ENCODE results near the gene GREB1.

The GREB1 gene

GRCh38 chr2:11537951-11538350, 4.1 kb downstream of the GREB1 start:
- DNase-seq (ENCODE audit: low read depth) = no peak
- TF ChIP-seq, protein P1, sequence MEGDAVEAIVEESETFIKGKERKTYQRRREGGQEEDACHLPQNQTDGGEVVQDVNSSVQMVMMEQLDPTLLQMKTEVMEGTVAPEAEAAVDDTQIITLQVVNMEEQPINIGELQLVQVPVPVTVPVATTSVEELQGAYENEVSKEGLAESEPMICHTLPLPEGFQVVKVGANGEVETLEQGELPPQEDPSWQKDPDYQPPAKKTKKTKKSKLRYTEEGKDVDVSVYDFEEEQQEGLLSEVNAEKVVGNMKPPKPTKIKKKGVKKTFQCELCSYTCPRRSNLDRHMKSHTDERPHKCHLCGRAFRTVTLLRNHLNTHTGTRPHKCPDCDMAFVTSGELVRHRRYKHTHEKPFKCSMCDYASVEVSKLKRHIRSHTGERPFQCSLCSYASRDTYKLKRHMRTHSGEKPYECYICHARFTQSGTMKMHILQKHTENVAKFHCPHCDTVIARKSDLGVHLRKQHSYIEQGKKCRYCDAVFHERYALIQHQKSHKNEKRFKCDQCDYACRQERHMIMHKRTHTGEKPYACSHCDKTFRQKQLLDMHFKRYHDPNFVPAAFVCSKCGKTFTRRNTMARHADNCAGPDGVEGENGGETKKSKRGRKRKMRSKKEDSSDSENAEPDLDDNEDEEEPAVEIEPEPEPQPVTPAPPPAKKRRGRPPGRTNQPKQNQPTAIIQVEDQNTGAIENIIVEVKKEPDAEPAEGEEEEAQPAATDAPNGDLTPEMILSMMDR (conservative IDR thresholded peaks at IDR 0.05; ENCODE audit: low read length) = no peak
- no peak overlapping the region for H3K4me3 ChIP-seq (ENCODE audit: low read length)

GRCh38 chr2:11539317-11540147, 5.7 kb downstream of the GREB1 start:
- DNase-seq (ENCODE audit: low read depth) = no peak
- H3K4me3 ChIP-seq (ENCODE audit: low read length) = no peak overlapping the region
- TF ChIP-seq, protein P1 (conservative IDR thresholded peaks at IDR 0.05; ENCODE audit: low read length) = no peak

GRCh38 chr2:11540148-11540995, 6.5 kb downstream of the GREB1 start:
- no peak for DNase-seq (ENCODE audit: low read depth)
- H3K4me3 ChIP-seq (ENCODE audit: low read length) = no peak overlapping the region
- TF ChIP-seq, protein P1 (conservative IDR thresholded peaks at IDR 0.05; ENCODE audit: low read length) = no peak

DNA sequence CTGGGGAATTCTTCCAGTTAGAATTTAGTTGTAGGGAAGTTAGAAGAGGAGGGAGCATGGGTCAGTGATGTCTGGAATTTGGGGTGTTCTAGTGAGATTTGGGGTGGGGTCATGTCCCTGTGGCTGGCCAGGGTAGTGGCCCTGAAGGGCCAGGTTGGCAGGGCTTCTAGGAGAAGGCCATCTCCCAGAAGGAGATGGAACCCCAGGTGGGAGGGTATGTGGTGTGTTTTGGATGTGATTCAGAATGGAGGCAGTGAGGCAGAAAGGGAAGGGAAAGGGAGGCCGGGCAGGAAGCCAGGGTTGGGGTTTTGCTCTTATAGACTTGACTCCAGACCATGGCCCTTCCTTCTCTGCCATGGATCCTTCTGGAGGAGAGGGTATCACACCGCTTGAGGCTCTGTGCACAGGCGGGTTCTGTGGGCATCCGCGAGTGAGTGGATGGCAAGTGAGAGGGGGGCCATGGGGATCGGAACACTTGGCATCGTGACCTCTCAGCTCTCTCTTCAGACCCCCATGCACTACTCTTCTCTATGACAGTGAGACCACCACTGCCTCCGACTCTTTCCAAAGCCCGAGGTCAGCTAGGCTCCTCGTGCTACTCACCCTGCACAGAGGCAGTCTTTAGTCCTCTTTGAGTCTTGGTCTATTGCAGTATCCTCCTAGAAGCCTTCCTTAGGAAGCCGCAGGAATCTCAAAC, 7.3 kb downstream of the GREB1 start:
- no peak overlapping the region for H3K4me3 ChIP-seq (ENCODE audit: low read length)
- TF ChIP-seq, protein P1 (conservative IDR thresholded peaks at IDR 0.05; ENCODE audit: low read length) = no peak
- no peak for DNase-seq (ENCODE audit: low read depth)

DNA sequence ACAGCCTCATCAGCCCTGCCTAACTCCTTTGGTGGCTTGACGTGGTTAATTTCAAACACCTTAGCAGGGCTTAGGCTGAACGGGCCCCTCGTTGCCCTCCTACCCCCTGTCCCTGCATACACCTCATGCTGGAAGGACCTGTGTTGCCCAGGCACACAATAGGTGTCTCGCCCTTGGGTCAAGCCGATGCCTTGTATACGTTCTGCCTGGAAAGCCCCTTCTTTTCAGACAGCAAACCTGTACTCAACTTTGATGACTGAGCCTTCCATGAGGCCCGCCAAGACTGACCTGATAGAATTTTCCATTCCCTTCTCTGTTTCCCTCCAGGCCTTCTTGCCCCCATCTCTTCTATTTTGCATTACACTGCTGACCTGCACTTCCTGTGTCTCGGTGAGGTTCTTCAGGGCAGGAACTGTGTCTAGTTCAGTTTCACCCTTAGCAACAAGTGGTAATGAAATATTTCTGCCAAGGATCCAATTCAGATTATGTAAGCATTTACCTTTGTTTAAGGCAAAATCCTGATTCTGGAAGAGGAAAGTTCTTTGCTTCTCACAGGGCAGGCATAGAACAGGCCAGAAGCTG, 7.9 kb downstream of the GREB1 start:
- TF ChIP-seq, protein P1 (conservative IDR thresholded peaks at IDR 0.05; ENCODE audit: low read length) = no peak
- no peak for DNase-seq (ENCODE audit: low read depth)
- no peak overlapping the region for H3K4me3 ChIP-seq (ENCODE audit: low read length)

GRCh38 chr2:11542275-11542819, 8.5 kb downstream of the GREB1 start:
- no peak for DNase-seq (ENCODE audit: low read depth)
- TF ChIP-seq, protein P1 (conservative IDR thresholded peaks at IDR 0.05; ENCODE audit: low read length) = no peak
- H3K4me3 ChIP-seq (ENCODE audit: low read length) = no peak overlapping the region

Measured in AG10803 (cell line).